ENCODE data around the gene FANCE. TPM values are rescaled to one million over a fixed set of nuclear protein-coding genes. Genes with fewer than 3 reads are reported as not detected.

FANCE gene
- total RNA-seq, 3 donors from 2014 or later = 9.7 to 12.6 (median 10.8) TPM

- TF ChIP-seq POLR2A (IDR thresholded peaks at IDR 0.05) = no peak
- Histone ChIP-seq H3K27me3 (peaks cover 3 to 21% of the 10 kb centered on the region in 2 donors), H3K9me3 (no peaks in the 10 kb centered on the region), H3K36me3 (no peaks in the 10 kb centered on the region), H3K27ac (no peak overlapping the region), H3K4me1 (no peaks in the 10 kb centered on the region), H3K4me3 (peak overlapping the region in 2 of 3 donors; percentile 17 to 43)
- intact Hi-C loops (cut with DNase I; ENCODE audit: low total_unique reads) = no loop called here
- DNase-seq (ENCODE audit: low spot score in 2 of 2) = no peak
These were observed 53.9 kb downstream of the FANCE start for GRCh38 chr6:35505999-35506412.

DNA sequence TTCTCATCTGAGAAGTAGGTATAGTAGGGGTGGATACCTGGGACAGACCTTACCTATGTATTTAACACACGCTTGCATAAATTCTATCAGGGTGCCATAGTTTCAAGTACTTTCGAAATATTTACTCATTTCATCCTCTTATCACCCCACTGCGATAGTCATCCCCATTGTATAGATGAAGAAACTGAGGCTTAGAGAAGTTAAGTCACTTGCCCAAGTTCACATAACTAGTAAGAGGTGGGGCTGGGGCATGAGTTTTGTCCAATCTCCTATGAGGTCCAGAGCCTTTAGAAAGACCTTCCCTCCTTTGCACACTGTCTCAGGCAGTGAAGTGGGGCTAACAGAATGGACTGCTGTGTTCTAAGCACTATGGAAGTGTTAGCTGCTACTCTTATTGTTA lies 54.4 kb downstream of the FANCE start:
- Histone ChIP-seq H3K4me1 (no peaks in the 10 kb centered on the region), H3K4me3 (no peak overlapping the region), H3K27ac (no peak overlapping the region), H3K27me3 (peaks cover 3 to 25% of the 10 kb centered on the region in 2 donors), H3K9me3 (no peaks in the 10 kb centered on the region), H3K36me3 (no peaks in the 10 kb centered on the region)
- TF ChIP-seq POLR2A (IDR thresholded peaks at IDR 0.05) = no peak
- no peak for TF ChIP-seq CTCF (IDR thresholded peaks at IDR 0.05)
- TF ChIP-seq POLR2AphosphoS5 (IDR thresholded peaks at IDR 0.05) = no peak
- DNase-seq (ENCODE audit: low spot score in 2 of 2) = no peak
- intact Hi-C loops (cut with DNase I; ENCODE audit: low total_unique reads) = no loop called here

- DNase-seq (ENCODE audit: low spot score in 2 of 2) = no peak
These were observed 55.1 kb downstream of the FANCE start for GRCh38 chr6:35507221-35507620.

GRCh38 chr6:35508027-35508426 lies 55.9 kb downstream of the FANCE start:
- DNase-seq (ENCODE audit: low spot score in 2 of 2) = no peak
- H3K27me3 ChIP-seq = peaks cover 9 to 34% of the 10 kb centered on the region in 2 donors
- H3K4me1 ChIP-seq = no peaks in the 10 kb centered on the region
- H3K9me3 ChIP-seq = no peaks in the 10 kb centered on the region
- H3K36me3 ChIP-seq = no peaks in the 10 kb centered on the region
- no peak overlapping the region for H3K4me3 ChIP-seq
- no peak overlapping the region for H3K27ac ChIP-seq
- intact Hi-C loops (cut with DNase I; ENCODE audit: low total_unique reads) = no loop called here
- TF ChIP-seq POLR2A (IDR thresholded peaks at IDR 0.05) (no peak), POLR2AphosphoS5 (IDR thresholded peaks at IDR 0.05) (no peak), CTCF (IDR thresholded peaks at IDR 0.05) (no peak)

More at GRCh38 chr6:35507221-35507620, 55.1 kb downstream of the FANCE start:
- intact Hi-C loops (cut with DNase I; ENCODE audit: low total_unique reads) = no loop called here
- Histone ChIP-seq H3K27me3 (peaks cover 7 to 31% of the 10 kb centered on the region in 2 donors), H3K36me3 (no peaks in the 10 kb centered on the region), H3K9me3 (no peaks in the 10 kb centered on the region), H3K4me3 (no peak overlapping the region), H3K4me1 (no peaks in the 10 kb centered on the region), H3K27ac (no peak overlapping the region)
- TF ChIP-seq CTCF (IDR thresholded peaks at IDR 0.05) (no peak), POLR2A (IDR thresholded peaks at IDR 0.05) (no peak), POLR2AphosphoS5 (IDR thresholded peaks at IDR 0.05) (no peak)

GRCh38 chr6:35508542-35508941 lies 56.4 kb downstream of the FANCE start:
- Histone ChIP-seq H3K27ac (no peak overlapping the region), H3K4me3 (no peak overlapping the region), H3K27me3 (peaks cover 9 to 34% of the 10 kb centered on the region in 2 donors), H3K4me1 (no peaks in the 10 kb centered on the region), H3K9me3 (no peaks in the 10 kb centered on the region), H3K36me3 (no peaks in the 10 kb centered on the region)
- DNase-seq (ENCODE audit: low spot score in 2 of 2) = no peak
- TF ChIP-seq POLR2A (IDR thresholded peaks at IDR 0.05) = no peak
- intact Hi-C loops (cut with DNase I; ENCODE audit: low total_unique reads) = no loop called here

GRCh38 chr6:35510916-35511561 lies 58.9 kb downstream of the FANCE start:
- H3K9me3 ChIP-seq = no peaks in the 10 kb centered on the region
- peaks cover 6 to 33% of the 10 kb centered on the region in 2 donors for H3K27me3 ChIP-seq
- no peak for TF ChIP-seq POLR2A (IDR thresholded peaks at IDR 0.05)
- TF ChIP-seq POLR2AphosphoS5 (IDR thresholded peaks at IDR 0.05) = no peak
- H3K4me3 ChIP-seq = peak overlapping the region in 2 of 3 donors; percentile 40 to 56
- H3K27ac ChIP-seq = no peak overlapping the region
- H3K36me3 ChIP-seq = no peaks in the 10 kb centered on the region
- H3K4me1 ChIP-seq = no peaks in the 10 kb centered on the region
- no peak for DNase-seq (ENCODE audit: low spot score in 2 of 2)
- intact Hi-C loops (cut with DNase I; ENCODE audit: low total_unique reads) = loop anchor here (5.0 kb wide), 1 partner anchor 1324 kb away; no protein-coding TSS in a partner anchor
